ENCODE results near the gene IL10RA.
"Not testable (repeated sequence)": the region's sequence is repeated elsewhere in the genome, so short reads cannot be mapped to it uniquely, and the experiment has no call there.

The IL10RA gene

DNA sequence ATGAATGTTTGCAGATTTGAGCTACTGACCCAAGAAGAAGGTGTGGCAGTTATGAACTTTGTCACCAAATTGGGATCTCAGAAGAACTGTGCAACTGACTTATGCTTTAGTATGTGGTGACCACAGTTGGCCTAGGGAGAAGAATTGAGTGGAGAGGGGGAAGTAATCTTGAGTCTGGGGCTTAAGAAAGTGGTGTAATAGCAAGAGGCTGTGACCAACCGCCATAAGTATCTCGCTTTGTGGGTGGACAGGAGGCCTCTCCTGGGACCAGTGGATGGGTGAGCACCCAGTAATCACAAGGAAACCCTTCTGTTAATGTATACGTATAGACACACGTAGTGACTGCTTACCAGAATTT lies 12.7 kb upstream of the IL10RA start:
- H3K4me3 ChIP-seq (ENCODE audit: low read depth, low read length): no peak overlapping the region
- no peak for DNase-seq (ENCODE audit: low read depth)
- TF ChIP-seq, protein P1, sequence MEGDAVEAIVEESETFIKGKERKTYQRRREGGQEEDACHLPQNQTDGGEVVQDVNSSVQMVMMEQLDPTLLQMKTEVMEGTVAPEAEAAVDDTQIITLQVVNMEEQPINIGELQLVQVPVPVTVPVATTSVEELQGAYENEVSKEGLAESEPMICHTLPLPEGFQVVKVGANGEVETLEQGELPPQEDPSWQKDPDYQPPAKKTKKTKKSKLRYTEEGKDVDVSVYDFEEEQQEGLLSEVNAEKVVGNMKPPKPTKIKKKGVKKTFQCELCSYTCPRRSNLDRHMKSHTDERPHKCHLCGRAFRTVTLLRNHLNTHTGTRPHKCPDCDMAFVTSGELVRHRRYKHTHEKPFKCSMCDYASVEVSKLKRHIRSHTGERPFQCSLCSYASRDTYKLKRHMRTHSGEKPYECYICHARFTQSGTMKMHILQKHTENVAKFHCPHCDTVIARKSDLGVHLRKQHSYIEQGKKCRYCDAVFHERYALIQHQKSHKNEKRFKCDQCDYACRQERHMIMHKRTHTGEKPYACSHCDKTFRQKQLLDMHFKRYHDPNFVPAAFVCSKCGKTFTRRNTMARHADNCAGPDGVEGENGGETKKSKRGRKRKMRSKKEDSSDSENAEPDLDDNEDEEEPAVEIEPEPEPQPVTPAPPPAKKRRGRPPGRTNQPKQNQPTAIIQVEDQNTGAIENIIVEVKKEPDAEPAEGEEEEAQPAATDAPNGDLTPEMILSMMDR (IDR thresholded peaks at IDR 0.05; ENCODE audit: low read depth, low read length, missing control alignments): no peak

DNA sequence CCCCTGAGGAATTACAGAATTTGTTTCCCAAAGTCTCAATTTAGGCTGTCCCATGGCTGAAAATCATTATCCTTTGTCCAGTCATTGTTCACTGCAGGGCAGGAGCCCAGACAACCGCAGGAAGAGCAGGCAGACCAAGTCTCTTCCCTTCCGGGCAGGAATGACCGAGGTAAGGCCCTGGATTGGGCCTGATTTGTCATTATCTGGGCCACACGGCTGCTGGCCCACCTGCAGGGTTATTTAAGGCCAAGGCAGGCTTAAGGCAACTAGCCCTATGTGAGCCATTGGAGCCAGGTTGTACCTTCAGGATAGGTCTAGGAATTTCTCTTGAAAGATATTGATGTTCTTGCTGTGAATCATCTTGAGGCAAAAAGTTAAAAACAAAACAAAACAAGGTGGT lies 9.7 kb upstream of the IL10RA start:
- DNase-seq (ENCODE audit: low read depth): no peak
- no peak overlapping the region for H3K4me3 ChIP-seq (ENCODE audit: low read depth, low read length)
- TF ChIP-seq, protein P1 (IDR thresholded peaks at IDR 0.05; ENCODE audit: low read depth, low read length, missing control alignments): no peak

DNA sequence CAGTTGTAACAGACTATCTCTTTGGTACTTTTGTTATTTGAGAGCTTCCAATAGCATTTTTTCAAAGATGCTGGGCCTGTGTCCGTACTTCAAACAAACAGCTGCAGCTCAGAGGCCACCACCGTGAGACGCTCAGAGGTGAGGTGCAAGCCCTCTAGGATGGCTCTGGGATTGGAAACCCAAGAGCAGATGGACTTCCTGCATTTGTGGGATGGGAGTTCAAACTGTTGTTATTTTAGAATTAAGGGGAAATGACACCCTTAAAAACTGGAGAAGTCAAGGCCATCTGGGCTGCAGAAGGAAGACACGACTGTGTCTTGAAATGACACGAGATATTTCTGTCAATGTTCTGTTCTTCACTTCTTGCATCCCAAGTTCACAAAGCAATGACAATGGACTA lies 9.2 kb upstream of the IL10RA start:
- H3K4me3 ChIP-seq (ENCODE audit: low read depth, low read length): no peak overlapping the region
- TF ChIP-seq, protein P1 (IDR thresholded peaks at IDR 0.05; ENCODE audit: low read depth, low read length, missing control alignments): no peak
- DNase-seq (ENCODE audit: low read depth): no peak

DNA sequence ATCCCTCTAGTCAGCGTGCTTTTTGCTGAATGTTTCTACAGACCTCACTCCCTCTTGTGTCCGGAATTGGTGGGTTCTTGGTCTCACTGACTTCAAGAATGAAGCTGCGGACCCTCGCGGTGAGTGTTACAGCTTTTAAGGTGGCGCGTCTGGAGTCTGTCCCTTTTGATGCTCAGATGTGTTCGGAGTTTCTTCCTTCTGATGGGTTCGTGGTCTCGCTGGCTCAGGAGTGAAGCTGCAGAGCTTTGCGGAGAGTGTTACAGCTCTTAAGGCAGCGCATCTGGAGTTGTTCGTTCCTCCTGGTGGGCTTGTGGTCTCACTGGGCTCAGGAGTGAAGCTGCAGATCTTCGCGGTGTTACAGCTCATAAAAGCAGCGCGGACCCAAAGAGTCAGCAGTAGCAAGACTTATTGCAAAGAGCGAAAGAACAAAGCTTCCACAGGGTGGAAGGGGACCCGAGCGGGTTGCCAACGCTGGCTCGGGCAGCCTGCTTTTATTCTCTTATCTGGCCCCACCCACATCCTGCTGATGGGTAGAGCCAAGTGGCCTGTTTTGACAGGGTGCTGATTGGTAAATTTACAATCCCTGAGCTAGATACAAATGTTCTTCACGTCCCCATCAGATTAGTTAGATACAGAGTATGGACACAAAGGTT lies 8.5 kb upstream of the IL10RA start:
- not testable (repeated sequence) for DNase-seq (ENCODE audit: low read depth)

DNA sequence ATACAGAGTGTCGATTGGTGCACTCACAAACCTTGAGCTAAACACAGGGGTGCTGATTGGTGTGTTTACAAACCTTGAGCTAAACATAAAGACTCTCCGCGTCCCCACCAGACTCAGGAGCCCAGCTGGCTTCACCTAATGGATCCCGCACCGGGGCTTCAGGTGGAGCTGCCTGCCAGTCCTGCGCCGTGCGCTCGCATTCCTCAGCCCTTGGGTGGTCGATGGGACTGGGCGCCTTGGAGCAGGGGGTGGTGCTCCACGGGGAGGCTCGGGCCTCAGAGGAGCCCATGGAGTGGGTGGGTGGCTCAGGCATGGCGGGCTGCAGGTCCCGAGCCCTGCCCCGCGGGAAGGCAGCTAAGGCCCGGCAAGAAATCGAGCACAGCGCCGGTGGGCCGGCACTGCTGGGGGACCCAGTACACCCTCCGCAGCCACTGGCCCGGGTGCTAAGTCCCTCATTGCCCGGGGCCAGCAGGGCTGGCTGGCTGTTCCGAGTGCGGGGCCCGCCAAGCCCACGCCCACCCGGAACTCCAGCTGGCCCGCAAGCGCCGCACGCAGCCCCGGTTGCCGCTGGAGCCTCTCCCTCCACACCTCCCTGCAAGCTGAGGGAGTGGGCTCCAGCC lies 7.8 kb upstream of the IL10RA start:
- not testable (repeated sequence) for H3K4me3 ChIP-seq (ENCODE audit: low read depth, low read length); DNase-seq (ENCODE audit: low read depth)

More for the DNA sequence above, 8.5 kb upstream of the IL10RA start:
- not testable (repeated sequence) for H3K4me3 ChIP-seq (ENCODE audit: low read depth, low read length)

DNA sequence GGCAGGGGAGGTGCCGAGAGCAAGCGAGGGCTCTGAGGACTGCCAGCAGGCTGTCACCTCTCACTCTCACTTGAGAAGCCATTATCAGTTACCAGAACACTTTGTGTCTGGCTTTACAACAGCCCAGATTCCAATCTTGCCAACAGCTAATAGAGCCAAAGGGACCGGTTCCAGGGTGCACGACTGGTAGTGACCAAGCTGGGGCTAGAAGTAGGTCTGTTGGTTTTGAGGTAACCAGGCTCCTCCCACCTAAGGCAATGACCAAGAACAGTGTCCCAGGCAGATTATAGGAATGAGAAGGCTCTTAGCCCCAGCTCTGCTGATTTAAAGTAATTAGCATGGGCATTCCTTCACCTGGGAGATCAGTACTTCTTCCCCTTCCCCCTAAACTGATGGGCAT lies 7.2 kb upstream of the IL10RA start:
- no peak for DNase-seq (ENCODE audit: low read depth)
- no peak overlapping the region for H3K4me3 ChIP-seq (ENCODE audit: low read depth, low read length)
- TF ChIP-seq, protein P1 (IDR thresholded peaks at IDR 0.05; ENCODE audit: low read depth, low read length, missing control alignments): no peak

DNA sequence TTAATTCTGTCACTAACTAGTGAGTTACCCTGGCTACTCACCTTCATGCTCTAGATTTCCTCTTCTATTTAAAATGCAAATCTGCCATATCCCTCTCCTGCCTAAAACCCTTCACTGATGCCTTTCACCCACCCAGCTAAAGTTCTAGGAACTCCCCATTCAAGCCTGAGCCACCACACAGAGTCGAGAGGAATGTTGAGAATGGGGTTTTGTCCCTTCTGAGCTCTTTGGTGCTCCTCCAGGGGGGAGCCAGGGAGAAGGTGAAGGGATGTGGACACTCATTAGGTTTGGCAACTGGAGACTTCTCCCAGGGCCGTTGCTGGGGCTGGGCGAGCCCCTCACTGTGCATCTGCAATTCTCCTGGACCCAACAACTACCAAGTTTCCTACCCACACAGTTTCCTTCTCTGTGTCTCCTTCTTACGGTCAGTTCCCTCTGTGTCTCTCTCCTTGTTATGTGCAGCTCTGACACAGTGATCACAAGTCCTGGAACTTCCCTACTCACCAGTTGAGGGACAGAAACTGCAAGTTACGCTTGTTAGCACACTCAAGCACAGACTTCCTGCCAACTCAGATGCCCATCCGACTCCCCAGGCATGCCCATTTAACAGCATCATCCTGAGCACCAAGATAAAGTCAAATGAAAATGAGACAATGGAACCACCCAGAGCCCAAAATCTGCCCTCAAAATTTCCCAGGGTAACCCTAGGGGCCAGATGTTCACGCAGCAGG lies 6.5 kb upstream of the IL10RA start:
- TF ChIP-seq, protein P1 (IDR thresholded peaks at IDR 0.05; ENCODE audit: low read depth, low read length, missing control alignments): no peak
- DNase-seq (ENCODE audit: low read depth): no peak

DNA sequence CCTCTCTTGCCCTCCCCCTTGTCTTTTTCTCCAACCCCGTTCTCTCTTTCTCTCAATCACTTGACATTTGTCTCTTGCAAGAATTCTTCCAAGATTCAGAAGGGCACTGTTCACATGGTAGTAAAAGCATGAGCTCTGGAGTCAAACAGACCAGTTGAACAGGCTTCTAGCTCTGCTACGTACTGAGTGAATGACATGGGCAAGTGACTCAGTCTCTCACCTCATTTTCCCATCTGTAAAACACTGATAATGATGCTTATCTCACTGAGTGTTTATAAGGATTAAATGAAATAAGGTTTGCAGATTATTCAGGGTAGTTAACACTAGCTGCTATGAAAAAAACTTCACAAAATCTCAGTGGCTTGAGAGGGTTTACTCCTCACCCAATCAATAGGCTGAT lies 5.9 kb upstream of the IL10RA start:
- H3K4me3 ChIP-seq (ENCODE audit: low read depth, low read length): no peak overlapping the region
- TF ChIP-seq, protein P1 (IDR thresholded peaks at IDR 0.05; ENCODE audit: low read depth, low read length, missing control alignments): no peak
- DNase-seq (ENCODE audit: low read depth): no peak

More for the DNA sequence above, 6.5 kb upstream of the IL10RA start:
- no peak overlapping the region for H3K4me3 ChIP-seq (ENCODE audit: low read depth, low read length)

All from GM12864 (cell line).